H1 (cell line): ENCODE results near the gene CYP1B1. TPM values are rescaled to one million over a fixed set of nuclear protein-coding genes. Genes with fewer than 3 reads are reported as not detected.

Experiments used
- CTCF ChIA-PET: fragments of 300-600 bp; sonication (Branson Sonifier 250); formaldehyde crosslinking; loops from one replicate; lab custom pipeline; 2021; ENCODE audit not compliant: partially characterized antibody; lab: Charles Lee
- POLR2A ChIA-PET: fragments of 300-600 bp; sonication (Branson Sonifier 250); formaldehyde crosslinking; loops from one replicate; lab custom pipeline; 2021; ENCODE audit warnings: inconsistent platforms; ENCODE audit not compliant: partially characterized antibody; lab: Charles Lee
- DNase-seq, 2 experiments: peaks; one replicate each; pipeline versions ENCODE4 v3.0.0 to v3.0.0-alpha.2; 2010 to 2022; ENCODE audit warnings: low spot score in 2 of 2, low read depth in 1 of 2, mixed read lengths in 1 of 2
- FAIRE-seq: peaks from 2 replicates; lab custom pipeline; 2011; peaks lifted over from hg19 to GRCh38; lab: Jason Lieb, UNC
- H2AFZ ChIP-seq: 2 replicates; pipeline ENCODE4 v1.8.1; 2012; ENCODE audit warnings: low read length, inconsistent platforms
- H2AK5ac ChIP-seq: 2 replicates; pipeline ENCODE4 v1.6.1; 2013; ENCODE audit warnings: low read depth, low read length
- H2BK120ac ChIP-seq: replicated peaks from 2 replicates; pipeline ENCODE3; 2013; ENCODE audit warnings: low read depth, low read length, inconsistent platforms
- H2BK12ac ChIP-seq: 2 replicates; pipeline ENCODE4 v1.6.1; 2013; ENCODE audit warnings: low read depth, low read length
- H2BK15ac ChIP-seq: 2 replicates; pipeline ENCODE4 v1.6.1; 2013; ENCODE audit warnings: low read length
- H2BK20ac ChIP-seq: 2 replicates; pipeline ENCODE4 v1.6.1; 2013; ENCODE audit warnings: low read length
- H2BK5ac ChIP-seq: 2 replicates; pipeline ENCODE4 v1.6.1; 2013; ENCODE audit warnings: low read depth, low read length
- H3K14ac ChIP-seq: 2 replicates; pipeline ENCODE4 v1.6.1; 2013; ENCODE audit warnings: inconsistent platforms; ENCODE audit not compliant: insufficient read length
- H3K18ac ChIP-seq: 2 replicates; pipeline ENCODE4 v1.6.1; 2013; ENCODE audit warnings: low read length; ENCODE audit errors: extremely low read depth
- H3K23ac ChIP-seq: 2 replicates; pipeline ENCODE4 v1.6.1; 2013; ENCODE audit warnings: inconsistent platforms; ENCODE audit not compliant: insufficient read length
- H3K23me2 ChIP-seq: 2 replicates; pipeline ENCODE4 v1.6.1; 2013; ENCODE audit warnings: low read depth, low read length
- H3K27ac ChIP-seq: 2 replicates; pipeline ENCODE4 v1.6.1; 2011; ENCODE audit warnings: low read depth, low read length, inconsistent platforms
- H3K27me3 ChIP-seq, 4 experiments: replicated peaks in 1 of 4; 1 replicate in 1 of 4; 2 replicates in 3 of 4; pipeline versions ENCODE4 v1.6.1 to v1.8.1; 2011 to 2013; ENCODE audit warnings: low read length in 3 of 4, mild to moderate bottlenecking in 3 of 4, inconsistent platforms in 2 of 4, mixed read lengths in 2 of 4, moderate library complexity in 1 of 4; ENCODE audit not compliant: control insufficient read depth in 3 of 4, insufficient read depth in 3 of 4; ENCODE audit errors: extremely low read depth in 1 of 4
- H3K36me3 ChIP-seq, 4 experiments: 2 replicates each; pipeline versions ENCODE4 v1.6.1 to v1.8.1; 2011 to 2013; ENCODE audit warnings: mild to moderate bottlenecking in 4 of 4, low read length in 3 of 4, moderate library complexity in 2 of 4, control low read depth in 1 of 4, inconsistent platforms in 1 of 4; ENCODE audit not compliant: insufficient read depth in 4 of 4, control insufficient read depth in 2 of 4
- H3K4ac ChIP-seq: replicated peaks from 2 replicates; pipeline ENCODE3; 2013; ENCODE audit warnings: low read length, low read depth, mixed read lengths, inconsistent platforms; ENCODE audit not compliant: insufficient read length
- H3K4me1 ChIP-seq, 4 experiments: replicated peaks in 1 of 4; 1 replicate in 1 of 4; 2 replicates in 3 of 4; pipeline versions ENCODE4 v1.6.1 to v1.8.1; 2011 to 2013; ENCODE audit warnings: low read length in 3 of 4, inconsistent platforms in 2 of 4, mixed read lengths in 1 of 4; ENCODE audit not compliant: insufficient read depth in 4 of 4, control insufficient read depth in 3 of 4
- H3K4me2 ChIP-seq, 2 experiments: 2 replicates each; pipeline versions ENCODE4 v1.6.1 to v1.8.1; 2011 to 2013; ENCODE audit warnings: low read depth in 2 of 2, low read length in 2 of 2, control low read depth in 1 of 2, inconsistent platforms in 1 of 2, mild to moderate bottlenecking in 1 of 2; ENCODE audit not compliant: insufficient read depth in 1 of 2
- H3K4me3 ChIP-seq, 4 experiments: fragments of 200-600, 300-600 bp in 1 of 4; sonication (generic), shearing (Covaris generic), sonication (Bioruptor Twin) in 1 of 4; 2 replicates each; pipeline versions ENCODE4 v1.5.1 to v1.8.1; 2011 to 2016; ENCODE audit warnings: low read length in 4 of 4, low read depth in 3 of 4, control low read depth in 2 of 4, inconsistent platforms in 2 of 4, mild to moderate bottlenecking in 2 of 4, mixed read lengths in 1 of 4, moderate library complexity in 1 of 4; ENCODE audit not compliant: insufficient read depth in 2 of 4; ENCODE audit errors: extremely low read depth in 1 of 4
- H3K56ac ChIP-seq: replicated peaks from 2 replicates; pipeline ENCODE3; 2013; ENCODE audit warnings: low read depth, mild to moderate bottlenecking, mixed read lengths, low read length, inconsistent platforms; ENCODE audit not compliant: insufficient read length
- H3K79me1 ChIP-seq: 2 replicates; pipeline ENCODE4 v1.6.1; 2013; ENCODE audit warnings: low read depth, low read length, control low read depth
- H3K79me2 ChIP-seq, 2 experiments: 2 replicates each; pipeline versions ENCODE4 v1.6.1 to v1.8.1; 2012 to 2013; ENCODE audit warnings: low read length in 2 of 2, mild to moderate bottlenecking in 2 of 2, inconsistent platforms in 1 of 2; ENCODE audit not compliant: insufficient read depth in 2 of 2, control insufficient read depth in 1 of 2
- H3K9ac ChIP-seq, 4 experiments: replicated peaks in 1 of 4; 1 replicate in 1 of 4; 2 replicates in 3 of 4; pipeline versions ENCODE4 v1.6.1 to v1.8.1; 2011 to 2013; ENCODE audit warnings: low read depth in 3 of 4, low read length in 3 of 4, control low read depth in 2 of 4, mild to moderate bottlenecking in 2 of 4, moderate library complexity in 2 of 4, inconsistent platforms in 1 of 4; ENCODE audit errors: extremely low read depth in 1 of 4
- H3K9me3 ChIP-seq, 2 experiments: 2 replicates each; pipeline versions ENCODE4 v1.6.1 to v1.8.1; 2012 to 2013; ENCODE audit warnings: mild to moderate bottlenecking in 2 of 2, moderate library complexity in 2 of 2, control low read depth in 1 of 2, inconsistent platforms in 1 of 2, low read depth in 1 of 2, low read length in 1 of 2, mixed read lengths in 1 of 2; ENCODE audit not compliant: insufficient read depth in 2 of 2
- H4K20me1 ChIP-seq, 2 experiments: replicated peaks in 1 of 2; 2 replicates each; pipeline versions ENCODE3 to v1.8.1; 2011 to 2013; ENCODE audit warnings: inconsistent platforms in 2 of 2, low read length in 2 of 2, mild to moderate bottlenecking in 1 of 2; ENCODE audit not compliant: insufficient read depth in 2 of 2, control insufficient read depth in 1 of 2
- H4K5ac ChIP-seq: 2 replicates; pipeline ENCODE4 v1.6.1; 2013; ENCODE audit warnings: low read length, low read depth, mixed read lengths, inconsistent platforms; ENCODE audit not compliant: insufficient read length
- H4K8ac ChIP-seq: 2 replicates; pipeline ENCODE4 v1.8.0; 2013; ENCODE audit warnings: mild to moderate bottlenecking, moderate library complexity, low read length, inconsistent platforms; ENCODE audit not compliant: insufficient read depth; ENCODE audit errors: extremely low read depth
- H4K91ac ChIP-seq: replicated peaks from 2 replicates; pipeline ENCODE3; 2013; ENCODE audit warnings: low read length, mixed read lengths, inconsistent platforms; ENCODE audit not compliant: insufficient read length
- ASH2L ChIP-seq: fragments of 200-600, 300-600 bp; sonication (generic); IDR thresholded peaks from one replicate; pipeline ENCODE4 v1.7.1; 2017; ENCODE audit warnings: low read length
- BCL11A ChIP-seq, 2 experiments: IDR thresholded peaks; one replicate each; pipeline ENCODE4 v1.6.1; 2011; ENCODE audit warnings: low read depth in 2 of 2, low read length in 2 of 2, mild to moderate bottlenecking in 2 of 2
- GABPA ChIP-seq: IDR thresholded peaks from 2 replicates; pipeline ENCODE4 v1.6.1; 2011; ENCODE audit warnings: mild to moderate bottlenecking, low read length, moderate library complexity, borderline replicate concordance; ENCODE audit not compliant: insufficient read depth
- MAFK ChIP-seq: IDR thresholded peaks from 2 replicates; pipeline ENCODE4 v1.6.1; 2012; ENCODE audit warnings: low read depth, mild to moderate bottlenecking, improper control_type of control experiment, low read length
- SRF ChIP-seq: IDR thresholded peaks from 2 replicates; pipeline ENCODE4 v1.6.1; 2011; ENCODE audit warnings: mild to moderate bottlenecking, low read depth, low read length, moderate library complexity
- TCF12 ChIP-seq: IDR thresholded peaks from 2 replicates; pipeline ENCODE4 v1.6.1; 2011; ENCODE audit warnings: low read depth, mild to moderate bottlenecking, low read length
- TEAD4 ChIP-seq: IDR thresholded peaks from 2 replicates; pipeline ENCODE4 v1.6.1; 2012; ENCODE audit warnings: low read depth, low read length, inconsistent platforms, mixed read lengths
- WGBS, 2 experiments: shearing (Covaris generic) in 1 of 2; methylation state at CpG; one replicate each; pipeline versions ENCODE4 v1.1.6 to v1.1.7; 2013 to 2015; ENCODE audit warnings: low lambda C conversion rate in 2 of 2, mixed read lengths in 2 of 2, inconsistent platforms in 1 of 2, low coverage in 1 of 2, missing lambda C conversion rate in 1 of 2; ENCODE audit not compliant: insufficient replicate concordance in 2 of 2, insufficient coverage in 1 of 2, insufficient read length in 1 of 2; ENCODE audit errors: extremely low coverage in 1 of 2, missing lambda C conversion rate in 1 of 2; 5-methylcytosine and 5-hydroxymethylcytosine counted together
- polyA plus RNA-seq, 7 experiments: library from polyadenylated mRNA; depleted of rRNA in 3 of 7; stranded (reverse) in 5 of 7; unstranded in 2 of 7; fragments of >200 nt in 5 of 7; fragments of 200-250 nt in 2 of 7; gene quantifications; 1 replicate in 5 of 7; 2 replicates in 1 of 7; 4 replicates in 1 of 7; pipeline versions ENCODE4 v1.2.1 to v1.2.3, GENCODE V29; 2011 to 2013; ENCODE audit warnings: missing spikeins in 2 of 7, mixed read lengths in 2 of 7
- total RNA-seq: library from RNA; stranded (reverse); fragmentation: NEBNext Ultra II Directional; extraction: Animal tissue kit (Norgen Biotek cat#: 25700); gene quantifications from 2 replicates; pipeline ENCODE4 v1.2.1, GENCODE V29; 2021

Gene CYP1B1
- total and polyA plus RNA-seq, 2 of the 8 experiments (the other 6 are each of a cell fraction or from before 2014, with no cell fraction given) = 1.3 to 5.7 TPM

- Histone ChIP-seq H3K4me1 (peaks cover 6 to 15% (median 10%) of the 10 kb centered on the region in 4 experiments), H2BK15ac (peak overlapping the region; percentile 2; the same call in 1 of the 2 replicates), H3K27me3 (peaks cover 0 to under 1% (median 0%) of the 10 kb centered on the region in 4 experiments; a peak in 1 of 7 replicates), H3K36me3 (no peaks in the 10 kb centered on the region), H3K23me2 (no peaks in the 10 kb centered on the region), H4K8ac (no peak overlapping the region), H3K9ac (no peak overlapping the region), H4K91ac (peak overlapping the region; percentile 3), H3K14ac (no peak overlapping the region), H3K79me1 (no peaks in the 10 kb centered on the region; the same call in 1 of the 2 replicates), H3K27ac (no peak overlapping the region), H4K20me1 (no peaks in the 10 kb centered on the region), H3K9me3 (no peaks in the 10 kb centered on the region), H4K5ac (no peak overlapping the region), H2BK20ac (no peak overlapping the region; the same call in 1 of the 2 replicates), H2BK120ac (no peak overlapping the region), H2BK5ac (peak overlapping the region; percentile 80; the same call in 1 of the 2 replicates), H3K18ac (0 out of 2 replicates have a peak overlapping the region, but pooled peaks have one; percentile 4), H3K4me2 (0 out of 4 replicates have a peak overlapping the region, but pooled peaks of 1 of the 2 experiments have one; percentile 11), H3K79me2 (no peaks in the 10 kb centered on the region), H3K56ac (no peak overlapping the region), H2BK12ac (no peak overlapping the region), H3K23ac (no peak overlapping the region), H3K4me3 (no peak overlapping the region), H2AFZ (no peak overlapping the region), H3K4ac (no peak overlapping the region), H2AK5ac (no peak overlapping the region)
- TF ChIP-seq TEAD4 = no peak
- no peak for TF ChIP-seq BCL11A (IDR thresholded peaks at IDR 0.05; ENCODE audit: low read depth in 2 of 2, low read length in 2 of 2)
- TF ChIP-seq SRF = no peak
- TF ChIP-seq MAFK = no peak
- no peak for TF ChIP-seq GABPA
- no peak for TF ChIP-seq ASH2L
- TF ChIP-seq TCF12 = no peak
- no peak for DNase-seq
- ChIA-PET CTCF (interaction anchor here (1.0 to 3.9 kb wide), 8 partner anchors 9 to 169 kb away, joined by 3 to 23 read pairs (median 6); partner anchors contain the start of gene CYP1B1), POLR2A (interaction anchor here (0.5 kb wide), 1 partner anchor 79 kb away, joined by 3 read pairs; no protein-coding TSS in a partner anchor)
- WGBS, 2 experiments = 69% methylated on average over 7 of the region's 7 CpGs; no CpG with 5 or more reads in 1 of the 2 experiments
- no peak for FAIRE-seq
Observed at GRCh38 chr2:38105922-38106321, 30.0 kb upstream of the CYP1B1 start.
